GM19328 (cell line): Measurements from ENCODE around the gene TMEM116.

Experiments used
- ATAC-seq: cut with Tn5 transposase; IDR thresholded peaks from one replicate; pipeline ENCODE4 v1.9.1; 2021; ENCODE audit warnings: mild to moderate bottlenecking, moderate library complexity; ENCODE audit not compliant: unreplicated experiment

TMEM116 gene

GRCh38 chr12:111905502-111905901, 107.5 kb downstream of the TMEM116 start:
- no peak for ATAC-seq

GRCh38 chr12:111904446-111904975, 108.5 kb downstream of the TMEM116 start:
- ATAC-seq = no peak

- ATAC-seq = no peak
Observed at GRCh38 chr12:111901182-111901581, 111.8 kb downstream of the TMEM116 start.

GRCh38 chr12:111894556-111894955, 118.4 kb downstream of the TMEM116 start:
- ATAC-seq = no peak

- no peak for ATAC-seq
Observed at GRCh38 chr12:111893287-111893686, 119.7 kb downstream of the TMEM116 start.

- no peak for ATAC-seq
Observed at GRCh38 chr12:111887926-111888745, 124.8 kb downstream of the TMEM116 start.

GRCh38 chr12:111886662-111887545, 126.1 kb downstream of the TMEM116 start:
- no peak for ATAC-seq

- ATAC-seq = no peak
Observed at GRCh38 chr12:111881716-111882115, 131.2 kb downstream of the TMEM116 start.
